Neuronal stem cell (in vitro differentiated cells): Measurements from ENCODE around the gene DKK2. TPM values are rescaled to one million over a fixed set of nuclear protein-coding genes. Genes with fewer than 3 reads are reported as not detected.

Experiments
- DNase-seq: peaks from one replicate; pipeline ENCODE4 v3.0.0-alpha.2; 2013; ENCODE audit warnings: low spot score
- H2AFZ ChIP-seq: one replicate; pipeline ENCODE4 v1.6.1; 2013; ENCODE audit warnings: mild to moderate bottlenecking, low read length, inconsistent platforms
- H2AK5ac ChIP-seq: 2 replicates; pipeline ENCODE4 v1.6.1; 2013; ENCODE audit warnings: low read depth, mild to moderate bottlenecking, inconsistent platforms, low read length, moderate library complexity, mixed read lengths
- H2BK120ac ChIP-seq: 2 replicates; pipeline ENCODE4 v1.6.1; 2013; ENCODE audit warnings: low read depth, mild to moderate bottlenecking, inconsistent platforms, low read length, moderate library complexity, mixed read lengths
- H2BK12ac ChIP-seq: one replicate; pipeline ENCODE4 v1.6.1; 2013; ENCODE audit warnings: low read length, inconsistent platforms
- H2BK15ac ChIP-seq: 2 replicates; pipeline ENCODE4 v1.6.1; 2013; ENCODE audit warnings: mild to moderate bottlenecking, low read length, inconsistent platforms, mixed read lengths
- H2BK5ac ChIP-seq: one replicate; pipeline ENCODE4 v1.6.1; 2013; ENCODE audit warnings: inconsistent platforms, mild to moderate bottlenecking, low read length, moderate library complexity
- H3K14ac ChIP-seq: one replicate; pipeline ENCODE4 v1.6.1; 2013; ENCODE audit warnings: low read length, inconsistent platforms
- H3K18ac ChIP-seq: 2 replicates; pipeline ENCODE4 v1.6.1; 2013; ENCODE audit warnings: low read length, inconsistent platforms
- H3K23ac ChIP-seq: 2 replicates; pipeline ENCODE4 v1.6.1; 2013; ENCODE audit warnings: low read depth, mild to moderate bottlenecking, mixed read lengths, low read length, inconsistent platforms; ENCODE audit not compliant: poor library complexity
- H3K27ac ChIP-seq: replicated peaks from 3 replicates; pipeline ENCODE4 v1.5.1; 2013; ENCODE audit warnings: low read length, inconsistent platforms
- H3K27me3 ChIP-seq, 3 experiments: 2 replicates each; pipeline ENCODE4 v1.6.1; 2013; ENCODE audit warnings: low read length in 3 of 3, mild to moderate bottlenecking in 2 of 3, inconsistent platforms in 1 of 3, low read depth in 1 of 3, mixed read lengths in 1 of 3, moderate library complexity in 1 of 3; ENCODE audit not compliant: control insufficient read depth in 3 of 3, insufficient read depth in 3 of 3
- H3K36me3 ChIP-seq, 2 donors: replicated peaks in 1 of 2; 2 replicates each; pipeline ENCODE4 v1.6.1; 2013; ENCODE audit warnings: low read length in 2 of 2; ENCODE audit not compliant: control insufficient read depth in 2 of 2, insufficient read depth in 2 of 2
- H3K4ac ChIP-seq: 2 replicates; pipeline ENCODE4 v1.6.1; 2013; ENCODE audit warnings: inconsistent platforms, mild to moderate bottlenecking, low read length, moderate library complexity
- H3K4me1 ChIP-seq, 2 donors: 1 replicate in 1 of 2; 2 replicates in 1 of 2; pipeline ENCODE4 v1.6.1; 2013; ENCODE audit warnings: low read length in 2 of 2, low read depth in 1 of 2; ENCODE audit not compliant: control insufficient read depth in 2 of 2, insufficient read depth in 1 of 2
- H3K4me2 ChIP-seq: one replicate; pipeline ENCODE4 v1.6.1; 2013; ENCODE audit warnings: mild to moderate bottlenecking, low read length, inconsistent platforms; ENCODE audit not compliant: insufficient read depth, poor library complexity, severe bottlenecking
- H3K4me3 ChIP-seq, 2 donors: 2 replicates each; pipeline ENCODE4 v1.5.1; 2013; ENCODE audit warnings: low read length in 2 of 2, mild to moderate bottlenecking in 2 of 2, inconsistent platforms in 1 of 2, moderate library complexity in 1 of 2
- H3K79me1 ChIP-seq: one replicate; pipeline ENCODE4 v1.6.1; 2013; ENCODE audit warnings: low read depth, mild to moderate bottlenecking, inconsistent platforms, low read length, moderate library complexity
- H3K9ac ChIP-seq: one replicate; pipeline ENCODE4 v1.6.1; 2013; ENCODE audit warnings: mild to moderate bottlenecking, low read depth, low read length, inconsistent platforms; ENCODE audit not compliant: poor library complexity
- H3K9me3 ChIP-seq, 2 donors: replicated peaks in 1 of 2; 2 replicates each; pipeline versions ENCODE3 to v1.6.1; 2013; ENCODE audit warnings: low read length in 2 of 2, mild to moderate bottlenecking in 2 of 2, inconsistent platforms in 1 of 2, low read depth in 1 of 2, mixed read lengths in 1 of 2, moderate library complexity in 1 of 2; ENCODE audit not compliant: control insufficient read depth in 2 of 2, insufficient read depth in 1 of 2
- H4K8ac ChIP-seq: one replicate; pipeline ENCODE4 v1.6.1; 2013; ENCODE audit warnings: low read depth, mild to moderate bottlenecking, inconsistent platforms, low read length, moderate library complexity
- H4K91ac ChIP-seq: one replicate; pipeline ENCODE4 v1.6.1; 2013; ENCODE audit warnings: low read length, low read depth, mild to moderate bottlenecking, inconsistent platforms; ENCODE audit not compliant: poor library complexity
- WGBS, 2 donors: extraction: QIAGEN DNeasy Blood & Tissue Kit; methylation state at CpG; one replicate each; pipeline ENCODE4 v1.1.7; 2013; ENCODE audit warnings: missing lambda C conversion rate in 2 of 2, mixed read lengths in 1 of 2; ENCODE audit not compliant: insufficient read length in 2 of 2, insufficient replicate concordance in 1 of 2; ENCODE audit errors: extremely low coverage in 2 of 2; 5-methylcytosine and 5-hydroxymethylcytosine counted together
- polyA plus RNA-seq, 2 experiments: library from polyadenylated mRNA; stranded (reverse); fragments of 200-250 nt; gene quantifications; one replicate each; pipeline ENCODE4 v1.2.3, GENCODE V29; 2013

DKK2 gene
- 0.10 TPM for polyA plus RNA-seq (2013, experiment 1 of 2)
- 0.06 TPM for polyA plus RNA-seq (2013, experiment 2 of 2)

GRCh38 chr4:107035819-107036583, at the start of gene DKK2:
Gene DKK2 (minus strand): TSS chr4:107036313. CDS start chr4:107035591, 722 bp downstream.
- Histone ChIP-seq H3K36me3 (no peaks in the 10 kb centered on the region), H2AFZ (peak within 1 kb of the TSS; percentile 84), H3K27me3 (peaks cover 17 to 44% (median 32%) of the 10 kb centered on the region in 3 experiments), H2BK120ac (no peak within 1 kb of the TSS), H2AK5ac (no peak within 1 kb of the TSS), H3K79me1 (no peaks in the 10 kb centered on the region), H3K18ac (peak within 1 kb of the TSS; percentile 15), H2BK5ac (no peak within 1 kb of the TSS), H3K14ac (no peak within 1 kb of the TSS), H3K4ac (no peak within 1 kb of the TSS), H4K8ac (no peak within 1 kb of the TSS), H3K9me3 (no peaks in the 10 kb centered on the region), H3K4me2 (peak within 1 kb of the TSS; percentile 97), H2BK15ac (no peak within 1 kb of the TSS), H2BK12ac (no peak within 1 kb of the TSS), H3K23ac (no peak within 1 kb of the TSS), H3K27ac (no peak within 1 kb of the TSS), H3K4me3 (peak within 1 kb of the TSS; percentile 33 to 79), H3K4me1 (peaks cover 12 to 14% of the 10 kb centered on the region in 2 donors), H4K91ac (no peak within 1 kb of the TSS), H3K9ac (no peak within 1 kb of the TSS)
- WGBS, 2 donors, result no CpG with 5 or more reads among the region's 40 CpGs
- peak; percentile 32 for DNase-seq

GRCh38 chr4:107077192-107077591, 41.1 kb upstream of the DKK2 start:
- Histone ChIP-seq H4K8ac (no peak overlapping the region), H3K79me1 (no peaks in the 10 kb centered on the region), H3K9me3 (no peaks in the 10 kb centered on the region), H2BK15ac (no peak overlapping the region), H2BK5ac (no peak overlapping the region), H3K36me3 (no peaks in the 10 kb centered on the region), H3K27ac (no peak overlapping the region), H3K9ac (no peak overlapping the region), H2BK12ac (no peak overlapping the region), H3K14ac (no peak overlapping the region), H2AK5ac (no peak overlapping the region), H3K4me1 (no peaks in the 10 kb centered on the region), H3K4ac (no peak overlapping the region), H3K18ac (no peak overlapping the region), H3K4me2 (no peak overlapping the region), H3K27me3 (no peaks in the 10 kb centered on the region), H2BK120ac (no peak overlapping the region), H3K23ac (no peak overlapping the region), H3K4me3 (no peak overlapping the region), H2AFZ (no peak overlapping the region), H4K91ac (no peak overlapping the region)
- no CpG with 5 or more reads among the region's 4 CpGs for WGBS, 2 donors
- no peak for DNase-seq

- Histone ChIP-seq H3K4me2 (no peak overlapping the region), H4K8ac (no peak overlapping the region), H2BK12ac (no peak overlapping the region), H4K91ac (no peak overlapping the region), H2AK5ac (no peak overlapping the region), H3K9ac (no peak overlapping the region), H3K27ac (no peak overlapping the region), H2BK120ac (no peak overlapping the region), H3K14ac (peak overlapping the region; percentile 21), H3K23ac (no peak overlapping the region), H3K4me3 (no peak overlapping the region), H3K36me3 (no peaks in the 10 kb centered on the region), H2BK5ac (no peak overlapping the region), H3K27me3 (no peaks in the 10 kb centered on the region), H3K4me1 (no peaks in the 10 kb centered on the region), H3K4ac (no peak overlapping the region), H3K79me1 (no peaks in the 10 kb centered on the region), H3K18ac (peak overlapping the region; percentile 48), H2AFZ (no peak overlapping the region), H3K9me3 (no peaks in the 10 kb centered on the region), H2BK15ac (no peak overlapping the region)
- WGBS, 2 donors, result no CpG with 5 or more reads among the region's 32 CpGs
- no peak for DNase-seq
Observed at GRCh38 chr4:107072836-107073736, 37.0 kb upstream of the DKK2 start.

GRCh38 chr4:107071108-107071507, 35.0 kb upstream of the DKK2 start:
- Histone ChIP-seq H4K8ac (no peak overlapping the region), H2BK12ac (no peak overlapping the region), H2AFZ (no peak overlapping the region), H3K14ac (no peak overlapping the region), H3K9ac (no peak overlapping the region), H3K79me1 (no peaks in the 10 kb centered on the region), H3K4me3 (no peak overlapping the region), H3K4me1 (no peaks in the 10 kb centered on the region), H2BK120ac (no peak overlapping the region), H2AK5ac (no peak overlapping the region), H3K4ac (no peak overlapping the region), H3K23ac (no peak overlapping the region), H4K91ac (no peak overlapping the region), H3K4me2 (no peak overlapping the region), H3K36me3 (no peaks in the 10 kb centered on the region), H2BK15ac (no peak overlapping the region), H3K18ac (no peak overlapping the region), H3K27ac (no peak overlapping the region), H3K9me3 (no peaks in the 10 kb centered on the region), H3K27me3 (no peaks in the 10 kb centered on the region), H2BK5ac (no peak overlapping the region)
- DNase-seq, result no peak
